T-helper 2 cell treated with Interferon-gamma antibody and Interleukin-4, amounts not matched to agents 5 μg/mL and 100 μg/mL, for 36 hours (primary cell): ENCODE measurements around the gene KCNA2.
A peak's percentile ranks its signal among the peaks of the same experiment; 100 is the strongest.

Source experiments
- DNase-seq: peaks from one replicate; pipeline ENCODE4 v3.0.0; 2021; ENCODE audit warnings: low spot score
- H3K27ac Mint-ChIP-seq: one replicate; pipeline ENCODE4 v1.8.0; 2021; ENCODE audit warnings: mild to moderate bottlenecking, mixed read lengths
- H3K27me3 Mint-ChIP-seq: one replicate; pipeline ENCODE4 v1.8.0; 2021; ENCODE audit warnings: low read depth, mixed read lengths
- H3K36me3 Mint-ChIP-seq: one replicate; pipeline ENCODE4 v1.8.0; 2021; ENCODE audit warnings: low read depth, mixed read lengths
- H3K4me1 Mint-ChIP-seq: one replicate; pipeline ENCODE4 v1.8.0; 2021; ENCODE audit warnings: low read depth, mixed read lengths
- H3K4me3 Mint-ChIP-seq: one replicate; pipeline ENCODE4 v1.8.0; 2022; ENCODE audit warnings: mild to moderate bottlenecking, moderate library complexity, mixed read lengths
- H3K9me3 Mint-ChIP-seq: one replicate; pipeline ENCODE4 v1.8.0; 2021; ENCODE audit warnings: mixed read lengths

The KCNA2 gene

GRCh38 chr1:110635434-110635833 is 29.3 kb upstream of the KCNA2 start:
- DNase-seq, result no peak
- Mint-ChIP-seq H3K9me3 (peaks cover 6% of the 10 kb centered on the region), H3K4me1 (peaks cover 72% of the 10 kb centered on the region), H3K4me3 (peak overlapping the region; percentile 72), H3K27me3 (no peaks in the 10 kb centered on the region), H3K27ac (peak overlapping the region; percentile 87), H3K36me3 (peaks cover 14% of the 10 kb centered on the region)

- Mint-ChIP-seq H3K27ac (peak overlapping the region; percentile 87), H3K9me3 (no peaks in the 10 kb centered on the region), H3K36me3 (peaks cover 8% of the 10 kb centered on the region), H3K4me3 (peak overlapping the region; percentile 72), H3K27me3 (no peaks in the 10 kb centered on the region), H3K4me1 (peaks cover 65% of the 10 kb centered on the region)
- peak; percentile 83 for DNase-seq
Measured at GRCh38 chr1:110634455-110635311, 28.5 kb upstream of the KCNA2 start.

- Mint-ChIP-seq H3K4me1 (peaks cover 62% of the 10 kb centered on the region), H3K27me3 (no peaks in the 10 kb centered on the region), H3K36me3 (peaks cover 7% of the 10 kb centered on the region), H3K9me3 (no peaks in the 10 kb centered on the region), H3K4me3 (peak overlapping the region; percentile 72), H3K27ac (peak overlapping the region; percentile 87)
- no peak for DNase-seq
Measured at GRCh38 chr1:110634086-110634454, 27.9 kb upstream of the KCNA2 start.

GRCh38 chr1:110633646-110634030 is 27.5 kb upstream of the KCNA2 start:
- Mint-ChIP-seq H3K4me1 (peaks cover 59% of the 10 kb centered on the region), H3K27me3 (no peaks in the 10 kb centered on the region), H3K4me3 (peak overlapping the region; percentile 59), H3K27ac (peak overlapping the region; percentile 87), H3K9me3 (no peaks in the 10 kb centered on the region), H3K36me3 (peaks cover 5% of the 10 kb centered on the region)
- DNase-seq, result peak; percentile 3

GRCh38 chr1:110631836-110632620 is 25.9 kb upstream of the KCNA2 start:
- no peak overlapping the region for H3K27ac Mint-ChIP-seq
- DNase-seq, result peak; percentile 4
- H3K4me3 Mint-ChIP-seq, result no peak overlapping the region
- H3K27me3 Mint-ChIP-seq, result no peaks in the 10 kb centered on the region
- H3K4me1 Mint-ChIP-seq, result peaks cover 58% of the 10 kb centered on the region
- H3K36me3 Mint-ChIP-seq, result peaks cover 6% of the 10 kb centered on the region
- H3K9me3 Mint-ChIP-seq, result no peaks in the 10 kb centered on the region

GRCh38 chr1:110630839-110631663 is 24.9 kb upstream of the KCNA2 start:
- no peak overlapping the region for H3K27ac Mint-ChIP-seq
- peaks cover 58% of the 10 kb centered on the region for H3K4me1 Mint-ChIP-seq
- no peak overlapping the region for H3K4me3 Mint-ChIP-seq
- DNase-seq, result peak; percentile 81
- no peaks in the 10 kb centered on the region for H3K9me3 Mint-ChIP-seq
- H3K27me3 Mint-ChIP-seq, result no peaks in the 10 kb centered on the region
- peaks cover 11% of the 10 kb centered on the region for H3K36me3 Mint-ChIP-seq

GRCh38 chr1:110628323-110629105 is 22.4 kb upstream of the KCNA2 start:
- H3K27ac Mint-ChIP-seq, result no peak overlapping the region
- H3K36me3 Mint-ChIP-seq, result peaks cover 16% of the 10 kb centered on the region
- H3K9me3 Mint-ChIP-seq, result peaks cover 3% of the 10 kb centered on the region

GRCh38 chr1:110627764-110628163 is 21.6 kb upstream of the KCNA2 start:
- peaks cover 19% of the 10 kb centered on the region for H3K36me3 Mint-ChIP-seq
- no peak overlapping the region for H3K27ac Mint-ChIP-seq
- peaks cover 4% of the 10 kb centered on the region for H3K9me3 Mint-ChIP-seq
- H3K4me3 Mint-ChIP-seq, result no peak overlapping the region
- H3K27me3 Mint-ChIP-seq, result peaks cover 7% of the 10 kb centered on the region
- peaks cover 29% of the 10 kb centered on the region for H3K4me1 Mint-ChIP-seq
- no peak for DNase-seq

More at GRCh38 chr1:110628323-110629105, 22.4 kb upstream of the KCNA2 start:
- H3K27me3 Mint-ChIP-seq, result peaks cover 6% of the 10 kb centered on the region
- no peak overlapping the region for H3K4me3 Mint-ChIP-seq
- peaks cover 35% of the 10 kb centered on the region for H3K4me1 Mint-ChIP-seq
- no peak for DNase-seq

GRCh38 chr1:110626889-110627288 is 20.7 kb upstream of the KCNA2 start:
- peaks cover 4% of the 10 kb centered on the region for H3K9me3 Mint-ChIP-seq
- H3K36me3 Mint-ChIP-seq, result peaks cover 20% of the 10 kb centered on the region
- H3K4me3 Mint-ChIP-seq, result no peak overlapping the region
- H3K27ac Mint-ChIP-seq, result no peak overlapping the region
- no peak for DNase-seq
- H3K27me3 Mint-ChIP-seq, result peaks cover 10% of the 10 kb centered on the region
- peaks cover 29% of the 10 kb centered on the region for H3K4me1 Mint-ChIP-seq

GRCh38 chr1:110620686-110621085 is 14.5 kb upstream of the KCNA2 start:
- H3K27me3 Mint-ChIP-seq, result peaks cover 27% of the 10 kb centered on the region
- H3K36me3 Mint-ChIP-seq, result peaks cover 9% of the 10 kb centered on the region
- no peak overlapping the region for H3K27ac Mint-ChIP-seq
- peaks cover 4% of the 10 kb centered on the region for H3K9me3 Mint-ChIP-seq
- H3K4me1 Mint-ChIP-seq, result peaks cover 30% of the 10 kb centered on the region
- peak overlapping the region; percentile 89 for H3K4me3 Mint-ChIP-seq
- no peak for DNase-seq

GRCh38 chr1:110620250-110620615 is 14.1 kb upstream of the KCNA2 start:
- H3K27me3 Mint-ChIP-seq, result peaks cover 27% of the 10 kb centered on the region
- H3K9me3 Mint-ChIP-seq, result peaks cover 4% of the 10 kb centered on the region
- peak overlapping the region; percentile 85 for H3K27ac Mint-ChIP-seq
- peak overlapping the region; percentile 89 for H3K4me3 Mint-ChIP-seq
- peaks cover 32% of the 10 kb centered on the region for H3K4me1 Mint-ChIP-seq
- H3K36me3 Mint-ChIP-seq, result peaks cover 7% of the 10 kb centered on the region
- DNase-seq, result no peak

- peaks cover 7% of the 10 kb centered on the region for H3K36me3 Mint-ChIP-seq
- peaks cover 27% of the 10 kb centered on the region for H3K27me3 Mint-ChIP-seq
- H3K27ac Mint-ChIP-seq, result peak overlapping the region; percentile 85
- H3K9me3 Mint-ChIP-seq, result peaks cover 4% of the 10 kb centered on the region
- DNase-seq, result peak; percentile 86
- peaks cover 32% of the 10 kb centered on the region for H3K4me1 Mint-ChIP-seq
- H3K4me3 Mint-ChIP-seq, result peak overlapping the region; percentile 89
Measured at GRCh38 chr1:110619412-110620249, 13.5 kb upstream of the KCNA2 start.
